GM12872 (cell line): ENCODE data around the gene DIP2B.

Experiments
- CTCF ChIP-seq: IDR thresholded peaks from 3 replicates; pipeline ENCODE4 v1.5.1; 2011; ENCODE audit warnings: low read depth, mild to moderate bottlenecking, low read length, moderate library complexity; ENCODE audit not compliant: insufficient read depth

The DIP2B gene

DNA sequence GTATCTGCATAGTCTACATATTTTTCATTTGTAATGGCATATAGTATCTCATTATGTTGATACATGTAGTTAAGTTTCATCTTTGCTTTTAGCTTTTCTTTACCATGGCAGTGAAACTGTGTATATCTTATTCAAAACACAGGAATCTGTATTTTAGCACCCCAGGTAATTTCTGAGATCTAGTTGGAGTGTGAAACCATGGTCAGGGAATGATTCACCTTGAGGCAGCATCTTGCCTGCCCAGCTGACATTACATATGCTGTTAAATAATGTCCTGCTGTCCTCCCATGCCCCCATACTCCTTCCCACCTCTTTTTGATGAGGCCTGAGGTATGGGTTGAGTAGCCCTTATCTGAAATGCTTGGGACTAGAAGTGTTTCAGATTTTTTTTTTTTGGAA lies 133.7 kb downstream of the DIP2B start:
- TF ChIP-seq CTCF, result no peak

DNA sequence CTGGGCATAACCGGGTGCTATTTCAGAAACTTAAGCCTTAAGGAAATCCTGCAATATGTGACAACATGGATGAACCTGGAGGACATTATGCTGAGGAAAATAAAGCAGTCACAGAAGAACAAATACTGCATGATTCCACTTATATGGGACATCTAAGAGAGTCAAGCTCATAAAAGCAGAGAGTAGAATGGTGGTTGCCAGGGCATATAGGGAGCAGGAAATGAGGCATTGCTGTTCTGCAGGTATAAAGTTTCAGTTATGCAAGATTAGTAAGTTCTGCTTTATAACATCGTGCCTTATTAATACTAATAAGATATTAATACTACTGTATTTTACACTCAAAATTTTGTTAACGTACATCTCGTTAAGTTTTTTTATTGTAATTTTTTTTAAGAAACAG lies 134.9 kb downstream of the DIP2B start:
- no peak for TF ChIP-seq CTCF

DNA sequence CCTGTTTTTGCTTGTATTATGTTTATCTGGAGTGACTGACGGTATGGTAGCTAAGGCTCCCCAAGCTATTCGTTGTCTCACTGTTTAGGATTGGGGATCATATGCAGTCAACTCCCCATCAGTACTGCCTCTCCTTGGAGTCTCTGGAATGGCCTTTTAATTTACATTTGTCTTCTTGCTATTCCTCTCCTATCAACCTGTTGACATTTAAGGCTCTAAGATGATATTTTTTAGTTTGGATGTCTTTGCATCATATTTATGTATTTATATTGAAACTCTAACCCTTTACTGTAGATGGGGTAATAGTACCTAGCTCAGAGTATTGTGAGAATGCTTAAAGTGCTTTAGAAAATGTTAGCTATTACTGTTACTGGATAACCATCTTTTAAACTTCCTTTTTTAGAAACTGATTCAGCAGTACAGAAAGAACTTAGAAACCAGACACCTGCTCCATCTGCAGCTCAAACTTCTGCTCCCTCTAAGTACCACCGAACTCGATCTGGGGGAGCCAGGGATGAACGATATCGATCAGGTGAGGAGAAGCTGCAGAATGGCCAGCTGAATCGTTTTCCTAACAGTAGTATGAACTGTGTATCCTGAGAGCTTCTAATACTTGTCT lies 135.6 kb downstream of the DIP2B start:
- TF ChIP-seq CTCF, result no peak

DNA sequence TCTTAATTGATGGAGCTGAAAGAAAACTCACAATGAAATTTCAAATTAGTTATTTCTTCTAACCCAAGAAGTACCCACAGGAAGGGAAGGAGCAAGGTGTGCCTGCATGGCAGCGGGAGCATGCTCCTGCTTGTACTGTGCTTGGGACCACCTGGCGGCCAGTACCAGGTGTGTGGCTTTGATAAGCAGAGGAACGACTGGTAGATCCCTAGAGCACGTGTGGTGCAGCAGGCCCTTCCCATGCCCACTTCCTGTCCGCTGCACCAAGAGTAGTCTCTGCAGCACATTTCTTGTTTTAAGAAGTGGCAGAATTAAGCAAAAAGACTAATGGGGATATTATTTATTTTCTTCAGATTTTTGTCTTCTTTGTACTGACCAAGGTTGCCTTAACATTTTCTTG lies 136.8 kb downstream of the DIP2B start:
- TF ChIP-seq CTCF, result no peak

- no peak for TF ChIP-seq CTCF
Observed at GRCh38 chr12:50642035-50642451, 137.3 kb downstream of the DIP2B start.

GRCh38 chr12:50642761-50643160 lies 138.0 kb downstream of the DIP2B start:
- no peak for TF ChIP-seq CTCF

DNA sequence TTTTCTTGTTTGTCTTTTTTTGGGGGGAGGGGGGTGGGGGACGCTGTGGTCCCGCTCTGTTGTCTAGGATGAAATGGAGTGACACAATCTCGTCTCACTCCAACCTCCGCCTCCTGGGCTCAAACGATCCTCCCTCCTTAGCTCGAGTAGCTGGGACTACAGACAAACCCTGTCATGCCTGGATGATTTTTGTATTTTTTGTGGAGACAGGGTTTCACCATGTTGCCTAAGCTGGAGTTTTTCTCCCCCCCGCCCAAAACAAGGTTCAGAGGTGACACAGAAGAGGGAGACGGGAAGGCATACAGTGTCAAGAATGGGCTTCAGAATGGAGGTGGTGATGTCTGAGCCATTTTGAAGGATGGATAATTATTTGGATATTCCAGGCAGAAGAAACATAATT lies 142.2 kb downstream of the DIP2B start:
- TF ChIP-seq CTCF, result no peak
